ENCODE measurements around the gene PDLIM3. TPM values are rescaled to one million over a fixed set of nuclear protein-coding genes. Genes with fewer than 3 reads are reported as not detected.
A peak's percentile ranks its signal among the peaks of the same experiment; 100 is the strongest.

The PDLIM3 gene
- polyA plus RNA-seq, 3 donors: not detected

- Mint-ChIP-seq H3K36me3 (no peaks in the 10 kb centered on the region), H3K27me3 (ENCODE audit: low read depth in 3 of 3) (peaks cover 60 to 79% (median 75%) of the 10 kb centered on the region in 3 donors), H3K9me3 (peaks cover 0 to 17% (median 9%) of the 10 kb centered on the region in 7 donors), H3K4me3 (peak overlapping the region in 1 of 2 donors; percentile 39), H3K27ac (no peak overlapping the region), H3K4me1 (peaks cover 13% of the 10 kb centered on the region)
- Histone ChIP-seq H3K9me3 (replicated peaks in 1 of 2; ENCODE audit: control insufficient read depth in 1 of 2, insufficient read depth in 1 of 2, low read length in 2 of 2) (peaks cover 0 to 7% of the 10 kb centered on the region in 2 donors), H3K4me2 (replicated peaks; ENCODE audit: extremely low read depth, low read length, poor library complexity, severe bottlenecking) (no peak overlapping the region), H3K27me3 (ENCODE audit: control insufficient read depth in 2 of 2, insufficient read depth in 2 of 2, low read length in 2 of 2) (peaks cover 85 to 94% of the 10 kb centered on the region in 2 donors), H4K20me1 (ENCODE audit: insufficient read depth, low read length) (no peaks in the 10 kb centered on the region), H3K27ac (ENCODE audit: low read depth in 1 of 2, low read length in 2 of 2) (no peak overlapping the region), H3K79me2 (ENCODE audit: insufficient read depth, low read length) (no peaks in the 10 kb centered on the region), H3K9ac (ENCODE audit: insufficient read depth, low read length, poor library complexity, severe bottlenecking) (no peak overlapping the region), H2AFZ (ENCODE audit: insufficient read depth, low read depth, low read length, poor library complexity, severe bottlenecking) (no peak overlapping the region), H3K4me3 (replicated peaks in 1 of 3; ENCODE audit: low read depth in 2 of 3, low read length in 3 of 3) (no peak overlapping the region), H3K4me1 (ENCODE audit: control insufficient read depth in 1 of 2, insufficient read depth in 2 of 2, low read length in 2 of 2) (peaks cover 11 to 13% of the 10 kb centered on the region in 2 donors), H3K36me3 (replicated peaks in 1 of 2; ENCODE audit: control insufficient read depth in 1 of 2, insufficient read depth in 2 of 2, low read length in 2 of 2) (no peaks in the 10 kb centered on the region)
- 57% methylated on average over 1 of the region's 5 CpGs for WGBS (ENCODE audit: insufficient coverage)
- no peak for TF ChIP-seq CTCF (IDR thresholded peaks at IDR 0.05)
- intact Hi-C loops (cut with micrococcal nuclease): no loop called here
- no peak for DNase-seq
Measured at GRCh38 chr4:185510806-185511205, 24.5 kb downstream of the PDLIM3 start.

GRCh38 chr4:185508181-185508580 is 27.1 kb downstream of the PDLIM3 start:
- no peak overlapping the region for H2AFZ ChIP-seq (ENCODE audit: insufficient read depth, low read depth, low read length, poor library complexity, severe bottlenecking)
- no peaks in the 10 kb centered on the region for H3K79me2 ChIP-seq (ENCODE audit: insufficient read depth, low read length)
- no peaks in the 10 kb centered on the region for H3K9me3 ChIP-seq (replicated peaks in 1 of 2; ENCODE audit: control insufficient read depth in 1 of 2, insufficient read depth in 1 of 2, low read length in 2 of 2)
- Mint-ChIP-seq H3K4me3 (peak overlapping the region in 1 of 2 donors; percentile 70), H3K9me3 (peaks cover 0 to 11% (median 3%) of the 10 kb centered on the region in 7 donors), H3K27me3 (ENCODE audit: low read depth in 3 of 3) (peaks cover 57 to 82% (median 73%) of the 10 kb centered on the region in 3 donors), H3K36me3 (no peaks in the 10 kb centered on the region), H3K4me1 (peaks cover 4% of the 10 kb centered on the region), H3K27ac (no peak overlapping the region)
- no peak overlapping the region for H3K9ac ChIP-seq (ENCODE audit: insufficient read depth, low read length, poor library complexity, severe bottlenecking)
- peaks cover 62 to 82% of the 10 kb centered on the region in 2 donors for H3K27me3 ChIP-seq (ENCODE audit: control insufficient read depth in 2 of 2, insufficient read depth in 2 of 2, low read length in 2 of 2)
- 73% methylated on average over 3 of the region's 4 CpGs for WGBS (ENCODE audit: insufficient coverage)
- no peak overlapping the region for H3K4me3 ChIP-seq (replicated peaks in 1 of 3; ENCODE audit: low read depth in 2 of 3, low read length in 3 of 3)
- TF ChIP-seq CTCF (IDR thresholded peaks at IDR 0.05): no peak
- no peaks in the 10 kb centered on the region for H4K20me1 ChIP-seq (ENCODE audit: insufficient read depth, low read length)
- H3K27ac ChIP-seq (ENCODE audit: low read depth in 1 of 2, low read length in 2 of 2): no peak overlapping the region
- no peak for DNase-seq
- peaks cover 3 to 4% of the 10 kb centered on the region in 2 donors for H3K4me1 ChIP-seq (ENCODE audit: control insufficient read depth in 1 of 2, insufficient read depth in 2 of 2, low read length in 2 of 2)
- H3K4me2 ChIP-seq (replicated peaks; ENCODE audit: extremely low read depth, low read length, poor library complexity, severe bottlenecking): no peak overlapping the region
- no peaks in the 10 kb centered on the region for H3K36me3 ChIP-seq (replicated peaks in 1 of 2; ENCODE audit: control insufficient read depth in 1 of 2, insufficient read depth in 2 of 2, low read length in 2 of 2)
- intact Hi-C loops (cut with micrococcal nuclease): no loop called here

All from CD14-positive monocyte (primary cell).